GM08714 (cell line): Measurements from ENCODE around the gene PLA2G15.

Experiments
- H3K4me3 ChIP-seq: fragments of 200-500 bp; sonication (Bioruptor generic); 2 replicates; pipeline ENCODE4 v1.5.1; 2014; ENCODE audit warnings: mild to moderate bottlenecking, low read length, inconsistent platforms
- ZNF274 ChIP-seq: IDR thresholded peaks from 2 replicates; pipeline ENCODE4 v1.6.1; 2012; ENCODE audit warnings: mild to moderate bottlenecking, low read depth, low read length

The PLA2G15 gene

DNA sequence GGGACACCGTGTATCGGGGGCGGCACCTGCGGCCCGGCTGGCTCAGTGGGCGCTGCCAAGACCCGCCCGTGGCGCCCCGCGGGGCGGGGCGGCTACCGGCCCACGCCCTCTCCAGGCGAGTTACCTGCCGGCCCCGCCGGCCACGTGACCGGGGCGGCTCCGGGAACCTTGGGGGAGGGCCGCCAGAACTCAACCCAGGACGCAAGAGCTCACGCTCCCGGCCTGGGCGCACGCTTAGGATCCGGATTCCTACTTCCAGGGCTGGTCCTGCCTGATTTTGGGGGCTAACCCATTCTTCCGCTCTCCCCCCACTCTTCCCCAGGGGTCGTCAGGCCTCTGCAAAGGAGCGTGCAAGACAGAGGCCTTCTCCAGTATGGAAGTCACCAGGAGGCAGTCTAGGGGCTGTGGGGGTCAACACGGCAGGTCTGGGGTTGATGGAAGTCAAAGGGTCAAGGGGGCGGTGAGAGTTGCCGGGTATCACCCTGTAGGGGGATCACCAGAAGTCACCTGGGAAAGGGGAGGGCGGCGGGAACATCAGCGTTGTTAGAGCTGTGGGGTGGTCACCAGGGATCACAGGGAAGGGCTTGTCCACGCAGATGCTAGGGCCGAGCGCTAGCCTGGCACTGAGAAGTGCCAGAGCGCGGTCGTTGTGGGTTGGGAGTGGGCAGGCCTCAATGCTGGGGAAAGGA lies 8.9 kb upstream of the PLA2G15 start:
- peak overlapping the region; percentile 35; the same call in 1 of the 2 replicates for H3K4me3 ChIP-seq
- TF ChIP-seq ZNF274: no peak

DNA sequence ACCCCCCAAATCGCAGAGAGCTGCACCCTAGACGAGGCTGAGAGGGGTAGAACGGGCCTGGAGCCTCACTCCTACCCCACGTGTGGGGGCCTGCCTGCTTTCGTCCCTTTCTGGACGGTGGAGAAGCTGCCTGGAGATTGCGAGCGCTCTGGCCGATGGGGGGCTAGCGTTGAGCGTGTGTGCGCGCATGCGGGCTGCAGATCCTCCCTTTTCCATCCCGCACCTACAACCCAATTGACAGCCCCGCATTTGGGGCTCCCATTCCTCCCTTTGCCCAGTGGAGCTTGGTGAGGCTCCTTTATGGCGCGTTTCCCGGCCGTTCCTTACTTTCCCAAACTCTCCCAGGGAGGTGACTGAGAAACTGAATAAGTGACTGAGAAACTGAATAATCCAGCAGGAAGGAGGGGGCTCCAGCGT lies 8.3 kb upstream of the PLA2G15 start:
- H3K4me3 ChIP-seq: peak overlapping the region; percentile 50; the same call in 1 of the 2 replicates
- TF ChIP-seq ZNF274: no peak

DNA sequence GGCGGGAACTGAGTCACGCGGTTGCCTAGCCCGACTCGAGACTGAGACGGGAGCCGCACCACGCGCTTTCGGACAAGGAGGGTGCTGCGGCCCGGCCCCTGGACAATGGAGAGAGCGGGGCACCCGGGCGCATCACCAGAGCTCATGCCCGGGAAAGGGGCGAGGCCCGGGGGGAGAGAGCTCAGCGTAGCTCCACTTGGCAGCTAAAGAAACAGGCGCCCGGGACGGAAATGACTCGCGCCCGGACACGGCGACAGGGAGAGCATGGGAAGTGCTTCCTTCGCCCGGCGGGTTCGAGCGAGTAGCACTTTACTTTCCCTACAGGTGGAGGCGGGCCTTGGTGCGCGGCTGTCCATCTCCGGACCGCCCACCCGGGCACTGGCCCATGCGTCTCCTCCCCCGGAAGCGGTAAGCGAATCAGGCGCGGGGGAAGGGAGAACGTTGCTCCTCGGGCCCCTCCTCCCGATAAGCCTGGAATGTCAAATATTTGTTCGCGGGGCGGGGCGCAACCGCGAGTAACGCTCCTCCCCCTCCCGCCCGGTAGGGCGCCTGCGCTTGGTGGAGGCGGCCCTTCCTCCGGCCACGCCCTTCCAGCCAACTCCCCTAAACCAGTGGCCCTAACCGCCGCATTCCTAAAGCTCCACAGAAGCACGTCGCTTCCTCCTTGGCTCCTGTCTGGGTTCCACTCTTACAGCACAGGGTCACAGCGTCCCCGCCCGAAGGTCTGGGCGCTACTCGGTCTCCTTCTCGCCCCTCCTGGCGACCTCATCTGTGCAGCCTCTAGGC lies 7.7 kb upstream of the PLA2G15 start:
- TF ChIP-seq ZNF274: no peak
- H3K4me3 ChIP-seq: peak overlapping the region; percentile 62; the same call in 1 of the 2 replicates

DNA sequence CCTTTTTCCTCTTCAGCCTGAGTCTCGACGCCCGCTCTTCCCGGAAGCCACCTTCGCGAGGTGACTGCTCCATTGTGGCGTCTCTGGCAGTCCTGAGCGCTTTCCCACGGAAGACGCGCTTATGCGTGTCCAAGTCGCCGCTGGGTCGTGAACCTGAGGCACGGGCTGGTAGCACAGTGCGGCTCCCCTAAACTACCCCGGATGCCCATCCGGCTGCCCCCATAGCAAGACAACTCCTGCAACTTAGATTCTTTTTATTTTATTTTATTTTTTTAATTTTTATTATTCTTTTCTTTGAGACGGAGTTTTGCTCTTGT lies 7.2 kb upstream of the PLA2G15 start:
- no peak for TF ChIP-seq ZNF274
- H3K4me3 ChIP-seq: peak overlapping the region; percentile 62; the same call in 1 of the 2 replicates

GRCh38 chr16:68242085-68242484 lies 3.1 kb upstream of the PLA2G15 start:
- TF ChIP-seq ZNF274: no peak
- H3K4me3 ChIP-seq: no peak overlapping the region

GRCh38 chr16:68242926-68243858 lies 2.0 kb upstream of the PLA2G15 start:
- no peak overlapping the region for H3K4me3 ChIP-seq
- no peak for TF ChIP-seq ZNF274

- no peak for TF ChIP-seq ZNF274
- H3K4me3 ChIP-seq: peak overlapping the region; percentile 84
These were observed 681 bp upstream of the PLA2G15 start for GRCh38 chr16:68244481-68244902.

DNA sequence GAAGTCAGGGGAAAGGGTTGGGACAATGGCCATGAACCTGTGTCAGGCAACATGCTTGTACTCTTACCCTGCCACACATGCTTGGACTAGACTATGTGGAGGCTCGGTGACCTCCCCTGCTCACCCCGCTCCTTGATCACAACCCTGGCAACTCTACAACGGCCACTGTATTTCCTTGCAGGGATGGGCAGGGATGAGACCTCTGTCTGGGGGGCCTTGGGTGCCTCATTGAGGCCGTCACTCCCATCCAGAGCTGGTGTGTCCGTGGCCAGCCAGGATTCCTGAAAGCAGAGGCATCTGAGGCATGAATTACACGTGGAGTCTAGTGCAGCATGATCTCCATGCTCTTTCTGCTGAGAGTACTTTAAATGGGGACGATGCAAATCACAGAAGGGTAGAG lies 948 bp downstream of the PLA2G15 start:
- no peak for TF ChIP-seq ZNF274
- peak overlapping the region; percentile 80; the same call in 1 of the 2 replicates for H3K4me3 ChIP-seq

DNA sequence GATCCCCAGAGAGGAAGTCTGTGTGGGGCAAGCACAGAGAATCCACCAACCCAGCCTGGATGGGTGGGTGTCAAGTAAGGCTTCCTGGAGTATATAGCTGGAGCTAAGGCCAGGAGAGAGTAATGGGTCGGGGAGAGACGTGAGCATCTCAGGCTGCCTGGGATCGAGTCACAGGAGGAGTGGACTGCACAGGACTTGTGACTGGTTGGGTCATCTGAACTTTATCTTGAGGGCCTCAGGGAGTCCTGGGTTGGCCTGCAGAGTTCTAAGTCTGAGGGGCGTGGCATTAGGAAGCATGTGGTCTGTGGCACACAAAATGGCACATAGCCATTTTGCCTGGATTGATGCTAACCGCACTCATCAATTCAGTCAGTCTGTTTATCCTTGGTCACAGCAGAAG lies 1.5 kb downstream of the PLA2G15 start:
- no peak for TF ChIP-seq ZNF274
- H3K4me3 ChIP-seq: no peak overlapping the region

GRCh38 chr16:68247400-68247799 lies 2.2 kb downstream of the PLA2G15 start:
- no peak for TF ChIP-seq ZNF274
- H3K4me3 ChIP-seq: no peak overlapping the region

GRCh38 chr16:68247932-68248331 lies 2.8 kb downstream of the PLA2G15 start:
- no peak for TF ChIP-seq ZNF274
- no peak overlapping the region for H3K4me3 ChIP-seq

GRCh38 chr16:68249371-68249770 lies 4.2 kb downstream of the PLA2G15 start:
- H3K4me3 ChIP-seq: no peak overlapping the region
- TF ChIP-seq ZNF274: no peak

GRCh38 chr16:68250951-68251350 lies 5.8 kb downstream of the PLA2G15 start:
- no peak for TF ChIP-seq ZNF274
- no peak overlapping the region for H3K4me3 ChIP-seq

GRCh38 chr16:68251832-68252231 lies 6.7 kb downstream of the PLA2G15 start:
- H3K4me3 ChIP-seq: no peak overlapping the region
- TF ChIP-seq ZNF274: no peak
